Astrocyte (in vitro differentiated cells and primary cell): Measurements from ENCODE around the gene CCL13. TPM values are rescaled to one million over a fixed set of nuclear protein-coding genes. Genes with fewer than 3 reads are reported as not detected.

Experiments
- DNase-seq: peaks from one replicate; pipeline ENCODE4 v3.0.0-alpha.2; 2010; ENCODE audit warnings: low read depth
- FAIRE-seq: peaks from 2 replicates; lab custom pipeline; 2011; peaks lifted over from hg19 to GRCh38; lab: Jason Lieb, UNC
- H2AFZ ChIP-seq: 2 replicates; pipeline ENCODE4 v1.6.0; 2012; ENCODE audit warnings: low read depth, low read length, inconsistent platforms
- H3K27ac ChIP-seq: 2 replicates; pipeline ENCODE4 v1.5.1; 2011; ENCODE audit warnings: low read depth, low read length, inconsistent platforms
- H3K27me3 ChIP-seq: 2 replicates; pipeline ENCODE4 v1.6.0; 2011; ENCODE audit warnings: low read length, inconsistent platforms; ENCODE audit not compliant: insufficient read depth
- H3K36me3 ChIP-seq: 2 replicates; pipeline ENCODE4 v1.5.1; 2011; ENCODE audit warnings: low read length, inconsistent platforms; ENCODE audit not compliant: insufficient read depth
- H3K4me1 ChIP-seq: 2 replicates; pipeline ENCODE4 v1.5.1; 2011; ENCODE audit warnings: low read length, inconsistent platforms; ENCODE audit not compliant: insufficient read depth
- H3K4me2 ChIP-seq: 2 replicates; pipeline ENCODE4 v1.6.0; 2012; ENCODE audit warnings: low read length, inconsistent platforms
- H3K4me3 ChIP-seq: 2 replicates; pipeline ENCODE4 v1.5.1; 2011; ENCODE audit warnings: low read depth, mild to moderate bottlenecking, low read length, inconsistent platforms; ENCODE audit not compliant: insufficient read depth
- H3K79me2 ChIP-seq: 2 replicates; pipeline ENCODE4 v1.6.0; 2012; ENCODE audit warnings: mild to moderate bottlenecking, low read length, inconsistent platforms; ENCODE audit not compliant: insufficient read depth
- H3K9ac ChIP-seq: 2 replicates; pipeline ENCODE4 v1.6.0; 2012; ENCODE audit warnings: mild to moderate bottlenecking, low read length, inconsistent platforms
- H3K9me3 ChIP-seq: 2 replicates; pipeline ENCODE4 v1.5.1; 2012; ENCODE audit warnings: low read depth, mild to moderate bottlenecking, low read length, inconsistent platforms; ENCODE audit not compliant: insufficient read depth
- H4K20me1 ChIP-seq: 2 replicates; pipeline ENCODE4 v1.6.0; 2012; ENCODE audit warnings: low read length, inconsistent platforms; ENCODE audit not compliant: insufficient read depth
- H3K27ac Mint-ChIP-seq: one replicate; pipeline ENCODE4 v1.8.0; 2021; ENCODE audit warnings: mild to moderate bottlenecking, mixed read lengths; ENCODE audit not compliant: unreplicated experiment
- H3K27me3 Mint-ChIP-seq: one replicate; pipeline ENCODE4 v1.8.0; 2021; ENCODE audit warnings: low read depth, mixed read lengths; ENCODE audit not compliant: unreplicated experiment
- H3K36me3 Mint-ChIP-seq: one replicate; pipeline ENCODE4 v1.8.0; 2021; ENCODE audit warnings: low read depth, mixed read lengths; ENCODE audit not compliant: unreplicated experiment
- H3K4me1 Mint-ChIP-seq: one replicate; pipeline ENCODE4 v1.8.0; 2021; ENCODE audit warnings: low read depth, mixed read lengths; ENCODE audit not compliant: unreplicated experiment
- H3K4me3 Mint-ChIP-seq: one replicate; pipeline ENCODE4 v1.8.0; 2021; ENCODE audit warnings: mild to moderate bottlenecking, moderate library complexity, mixed read lengths; ENCODE audit not compliant: unreplicated experiment
- H3K9me3 Mint-ChIP-seq: one replicate; pipeline ENCODE4 v1.8.0; 2021; ENCODE audit warnings: mild to moderate bottlenecking, mixed read lengths; ENCODE audit not compliant: unreplicated experiment
- CTCF ChIP-seq: IDR thresholded peaks from 2 replicates; pipeline ENCODE4 v1.5.1; 2011; ENCODE audit warnings: low read depth, mild to moderate bottlenecking, inconsistent platforms, low read length, moderate library complexity; ENCODE audit not compliant: insufficient read depth
- EZH2 ChIP-seq: IDR thresholded peaks from 2 replicates; pipeline ENCODE4 v1.6.1; 2012; ENCODE audit warnings: mild to moderate bottlenecking, low read length, inconsistent platforms; ENCODE audit not compliant: insufficient read depth
- total RNA-seq: library from RNA; stranded (reverse); gene quantifications from 2 replicates; pipeline ENCODE4 v1.2.1, GENCODE V29; 2021

Gene CCL13
- total RNA-seq, 1 donor from 2014 or later: not detected

GRCh38 chr17:34314279-34314678 is 42.0 kb upstream of the CCL13 start:
- Histone ChIP-seq H3K27ac (no peak overlapping the region), H3K79me2 (no peaks in the 10 kb centered on the region), H3K9ac (no peak overlapping the region), H4K20me1 (no peaks in the 10 kb centered on the region), H3K4me3 (no peak overlapping the region), H3K36me3 (no peaks in the 10 kb centered on the region), H3K9me3 (no peaks in the 10 kb centered on the region), H2AFZ (no peak overlapping the region), H3K27me3 (peaks cover 6% of the 10 kb centered on the region), H3K4me1 (no peaks in the 10 kb centered on the region), H3K4me2 (no peak overlapping the region)
- TF ChIP-seq EZH2: no peak
- no peak for TF ChIP-seq CTCF
- Mint-ChIP-seq H3K36me3 (no peaks in the 10 kb centered on the region), H3K27me3 (peaks cover 15% of the 10 kb centered on the region), H3K9me3 (no peaks in the 10 kb centered on the region), H3K27ac (no peak overlapping the region), H3K4me1 (no peaks in the 10 kb centered on the region), H3K4me3 (no peak overlapping the region)
- no peak for FAIRE-seq
- no peak for DNase-seq

- no peak overlapping the region for H3K4me2 ChIP-seq
- no peak for TF ChIP-seq EZH2
- TF ChIP-seq CTCF: no peak
- H3K27me3 ChIP-seq: no peaks in the 10 kb centered on the region
- no peaks in the 10 kb centered on the region for H3K79me2 ChIP-seq
- Mint-ChIP-seq H3K27me3 (peaks cover 10% of the 10 kb centered on the region), H3K27ac (no peak overlapping the region), H3K36me3 (no peaks in the 10 kb centered on the region), H3K4me3 (no peak overlapping the region), H3K4me1 (no peaks in the 10 kb centered on the region), H3K9me3 (no peaks in the 10 kb centered on the region)
- FAIRE-seq (no peak), DNase-seq (no peak)
- no peak overlapping the region for H3K4me3 ChIP-seq
- no peaks in the 10 kb centered on the region for H3K36me3 ChIP-seq
- no peaks in the 10 kb centered on the region for H3K4me1 ChIP-seq
- H4K20me1 ChIP-seq: no peaks in the 10 kb centered on the region
- H3K9me3 ChIP-seq: no peaks in the 10 kb centered on the region
- no peak overlapping the region for H3K27ac ChIP-seq
- H3K9ac ChIP-seq: no peak overlapping the region
- H2AFZ ChIP-seq: no peak overlapping the region
These were observed 37.8 kb upstream of the CCL13 start for GRCh38 chr17:34318474-34318873.

GRCh38 chr17:34319039-34319483 is 37.2 kb upstream of the CCL13 start, which contains the start of gene CCL8:
TSS of gene CCL8 (plus strand) at chr17:34319435. CDS start at chr17:34319502, 67 bp downstream.
- H3K36me3 Mint-ChIP-seq: no peaks in the 10 kb centered on the region

More at GRCh38 chr17:34319039-34319483, 37.2 kb upstream of the CCL13 start, which contains the start of gene CCL8:
- no peak within 1 kb of the TSS for H3K27ac Mint-ChIP-seq
- Histone ChIP-seq H3K4me1 (no peaks in the 10 kb centered on the region), H3K4me2 (no peak within 1 kb of the TSS), H3K79me2 (no peaks in the 10 kb centered on the region), H3K27ac (no peak within 1 kb of the TSS), H2AFZ (no peak within 1 kb of the TSS), H3K27me3 (no peaks in the 10 kb centered on the region), H3K9me3 (no peaks in the 10 kb centered on the region), H3K9ac (no peak within 1 kb of the TSS), H4K20me1 (no peaks in the 10 kb centered on the region), H3K4me3 (no peak within 1 kb of the TSS), H3K36me3 (no peaks in the 10 kb centered on the region)
- H3K9me3 Mint-ChIP-seq: no peaks in the 10 kb centered on the region
- no peak for DNase-seq
- TF ChIP-seq CTCF (no peak), EZH2 (no peak)
- H3K4me3 Mint-ChIP-seq: no peak within 1 kb of the TSS
- H3K27me3 Mint-ChIP-seq: peaks cover 9% of the 10 kb centered on the region
- no peak for FAIRE-seq
- no peaks in the 10 kb centered on the region for H3K4me1 Mint-ChIP-seq
